Neuronal stem cell (in vitro differentiated cells): ENCODE results near the gene TPK1.
"Not testable (repeated sequence)": the region's sequence is repeated elsewhere in the genome, so short reads cannot be mapped to it uniquely, and the experiment has no call there.

Experiments
- DNase-seq: peaks from one replicate; pipeline ENCODE4 v3.0.0-alpha.2; 2013; ENCODE audit warnings: low spot score
- H2AFZ ChIP-seq: one replicate; pipeline ENCODE4 v1.6.1; 2013; ENCODE audit warnings: mild to moderate bottlenecking, low read length, inconsistent platforms
- H2AK5ac ChIP-seq: 2 replicates; pipeline ENCODE4 v1.6.1; 2013; ENCODE audit warnings: low read depth, mild to moderate bottlenecking, inconsistent platforms, low read length, moderate library complexity, mixed read lengths
- H2BK120ac ChIP-seq: 2 replicates; pipeline ENCODE4 v1.6.1; 2013; ENCODE audit warnings: low read depth, mild to moderate bottlenecking, inconsistent platforms, low read length, moderate library complexity, mixed read lengths
- H2BK12ac ChIP-seq: one replicate; pipeline ENCODE4 v1.6.1; 2013; ENCODE audit warnings: low read length, inconsistent platforms
- H2BK15ac ChIP-seq: 2 replicates; pipeline ENCODE4 v1.6.1; 2013; ENCODE audit warnings: mild to moderate bottlenecking, low read length, inconsistent platforms, mixed read lengths
- H2BK5ac ChIP-seq: one replicate; pipeline ENCODE4 v1.6.1; 2013; ENCODE audit warnings: inconsistent platforms, mild to moderate bottlenecking, low read length, moderate library complexity
- H3K14ac ChIP-seq: one replicate; pipeline ENCODE4 v1.6.1; 2013; ENCODE audit warnings: low read length, inconsistent platforms
- H3K18ac ChIP-seq: 2 replicates; pipeline ENCODE4 v1.6.1; 2013; ENCODE audit warnings: low read length, inconsistent platforms
- H3K23ac ChIP-seq: 2 replicates; pipeline ENCODE4 v1.6.1; 2013; ENCODE audit warnings: low read depth, mild to moderate bottlenecking, mixed read lengths, low read length, inconsistent platforms; ENCODE audit not compliant: poor library complexity
- H3K27ac ChIP-seq: replicated peaks from 3 replicates; pipeline ENCODE4 v1.5.1; 2013; ENCODE audit warnings: low read length, inconsistent platforms
- H3K27me3 ChIP-seq, 3 experiments: 2 replicates each; pipeline ENCODE4 v1.6.1; 2013; ENCODE audit warnings: low read length in 3 of 3, mild to moderate bottlenecking in 2 of 3, inconsistent platforms in 1 of 3, low read depth in 1 of 3, mixed read lengths in 1 of 3, moderate library complexity in 1 of 3; ENCODE audit not compliant: control insufficient read depth in 3 of 3, insufficient read depth in 3 of 3
- H3K36me3 ChIP-seq, 2 donors: replicated peaks in 1 of 2; 2 replicates each; pipeline ENCODE4 v1.6.1; 2013; ENCODE audit warnings: low read length in 2 of 2; ENCODE audit not compliant: control insufficient read depth in 2 of 2, insufficient read depth in 2 of 2
- H3K4ac ChIP-seq: 2 replicates; pipeline ENCODE4 v1.6.1; 2013; ENCODE audit warnings: inconsistent platforms, mild to moderate bottlenecking, low read length, moderate library complexity
- H3K4me1 ChIP-seq, 2 donors: 1 replicate in 1 of 2; 2 replicates in 1 of 2; pipeline ENCODE4 v1.6.1; 2013; ENCODE audit warnings: low read length in 2 of 2, low read depth in 1 of 2; ENCODE audit not compliant: control insufficient read depth in 2 of 2, insufficient read depth in 1 of 2
- H3K4me2 ChIP-seq: one replicate; pipeline ENCODE4 v1.6.1; 2013; ENCODE audit warnings: mild to moderate bottlenecking, low read length, inconsistent platforms; ENCODE audit not compliant: insufficient read depth, poor library complexity, severe bottlenecking
- H3K4me3 ChIP-seq, 2 donors: 2 replicates each; pipeline ENCODE4 v1.5.1; 2013; ENCODE audit warnings: low read length in 2 of 2, mild to moderate bottlenecking in 2 of 2, inconsistent platforms in 1 of 2, moderate library complexity in 1 of 2
- H3K79me1 ChIP-seq: one replicate; pipeline ENCODE4 v1.6.1; 2013; ENCODE audit warnings: low read depth, mild to moderate bottlenecking, inconsistent platforms, low read length, moderate library complexity
- H3K9ac ChIP-seq: one replicate; pipeline ENCODE4 v1.6.1; 2013; ENCODE audit warnings: mild to moderate bottlenecking, low read depth, low read length, inconsistent platforms; ENCODE audit not compliant: poor library complexity
- H3K9me3 ChIP-seq, 2 donors: replicated peaks in 1 of 2; 2 replicates each; pipeline versions ENCODE3 to v1.6.1; 2013; ENCODE audit warnings: low read length in 2 of 2, mild to moderate bottlenecking in 2 of 2, inconsistent platforms in 1 of 2, low read depth in 1 of 2, mixed read lengths in 1 of 2, moderate library complexity in 1 of 2; ENCODE audit not compliant: control insufficient read depth in 2 of 2, insufficient read depth in 1 of 2
- H4K8ac ChIP-seq: one replicate; pipeline ENCODE4 v1.6.1; 2013; ENCODE audit warnings: low read depth, mild to moderate bottlenecking, inconsistent platforms, low read length, moderate library complexity
- H4K91ac ChIP-seq: one replicate; pipeline ENCODE4 v1.6.1; 2013; ENCODE audit warnings: low read length, low read depth, mild to moderate bottlenecking, inconsistent platforms; ENCODE audit not compliant: poor library complexity
- WGBS, 2 donors: extraction: QIAGEN DNeasy Blood & Tissue Kit; methylation state at CpG; one replicate each; pipeline ENCODE4 v1.1.7; 2013; ENCODE audit warnings: missing lambda C conversion rate in 2 of 2, mixed read lengths in 1 of 2; ENCODE audit not compliant: insufficient read length in 2 of 2, insufficient replicate concordance in 1 of 2; ENCODE audit errors: extremely low coverage in 2 of 2; 5-methylcytosine and 5-hydroxymethylcytosine counted together

The TPK1 gene

GRCh38 chr7:144418931-144419330, 416.9 kb downstream of the TPK1 start:
- not testable (repeated sequence) for H3K4me3 ChIP-seq, H2AFZ ChIP-seq, H2BK12ac ChIP-seq, H2BK15ac ChIP-seq, H3K9ac ChIP-seq, H3K4me1 ChIP-seq, H3K4me2 ChIP-seq, H3K14ac ChIP-seq, H2AK5ac ChIP-seq, H2BK120ac ChIP-seq, DNase-seq, H3K23ac ChIP-seq, H3K9me3 ChIP-seq, H4K91ac ChIP-seq, H3K27me3 ChIP-seq, H2BK5ac ChIP-seq, H3K36me3 ChIP-seq, H3K79me1 ChIP-seq, H3K27ac ChIP-seq, H3K18ac ChIP-seq, H4K8ac ChIP-seq, H3K4ac ChIP-seq
- WGBS, 2 donors, result no CpG with 5 or more reads among the region's 4 CpGs

GRCh38 chr7:144416341-144416740, 419.5 kb downstream of the TPK1 start:
- Histone ChIP-seq H4K91ac (no peak overlapping the region), H3K36me3 (no peaks in the 10 kb centered on the region), H2BK5ac (no peak overlapping the region), H3K4me1 (no peaks in the 10 kb centered on the region), H3K23ac (no peak overlapping the region), H2BK12ac (no peak overlapping the region), H2BK15ac (no peak overlapping the region), H3K9me3 (no peaks in the 10 kb centered on the region), H3K4me2 (no peak overlapping the region), H3K18ac (no peak overlapping the region), H2AFZ (no peak overlapping the region), H3K9ac (no peak overlapping the region), H2BK120ac (no peak overlapping the region), H3K4ac (no peak overlapping the region), H3K4me3 (no peak overlapping the region), H3K14ac (no peak overlapping the region), H2AK5ac (no peak overlapping the region), H3K27ac (no peak overlapping the region), H4K8ac (no peak overlapping the region), H3K27me3 (no peaks in the 10 kb centered on the region), H3K79me1 (no peaks in the 10 kb centered on the region)
- DNase-seq, result no peak

DNA sequence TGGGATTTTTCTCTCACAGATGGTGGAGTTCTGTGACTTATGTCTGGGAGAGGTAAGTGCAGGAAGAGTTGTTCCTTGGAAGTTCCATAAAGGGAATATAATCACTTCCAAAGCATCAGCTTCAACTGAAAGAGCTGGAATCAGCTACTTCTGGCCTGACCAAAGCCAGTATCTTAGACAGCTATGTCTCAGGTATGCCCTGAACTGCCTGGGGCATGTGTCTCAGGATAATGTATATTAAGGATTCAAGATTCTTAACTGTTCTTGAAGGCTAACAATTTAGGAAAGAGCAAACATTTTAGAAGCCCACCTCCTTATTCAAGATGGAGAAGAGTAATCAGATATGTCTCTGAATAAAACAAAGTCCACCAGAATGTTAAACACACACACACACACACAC, 420.0 kb downstream of the TPK1 start:
- H2BK120ac ChIP-seq, result no peak overlapping the region
- H2AK5ac ChIP-seq, result no peak overlapping the region
- H3K4ac ChIP-seq, result no peak overlapping the region
- no peak overlapping the region for H3K9ac ChIP-seq
- no peak overlapping the region for H2BK15ac ChIP-seq
- no peak overlapping the region for H4K8ac ChIP-seq
- no peak overlapping the region for H3K23ac ChIP-seq
- H4K91ac ChIP-seq, result no peak overlapping the region
- no peak overlapping the region for H2AFZ ChIP-seq
- H3K27me3 ChIP-seq, result no peaks in the 10 kb centered on the region
- no peaks in the 10 kb centered on the region for H3K36me3 ChIP-seq
- H2BK12ac ChIP-seq, result no peak overlapping the region
- no peak overlapping the region for H2BK5ac ChIP-seq
- H3K79me1 ChIP-seq, result no peaks in the 10 kb centered on the region
- no peaks in the 10 kb centered on the region for H3K4me1 ChIP-seq
- no peak overlapping the region for H3K18ac ChIP-seq
- no peak overlapping the region for H3K14ac ChIP-seq
- no peaks in the 10 kb centered on the region for H3K9me3 ChIP-seq
- no peak overlapping the region for H3K27ac ChIP-seq
- H3K4me2 ChIP-seq, result no peak overlapping the region
- no peak for DNase-seq
- no peak overlapping the region for H3K4me3 ChIP-seq

GRCh38 chr7:144414815-144415214, 421.0 kb downstream of the TPK1 start:
- no peak overlapping the region for H3K23ac ChIP-seq
- no peak overlapping the region for H2AK5ac ChIP-seq
- H3K4me3 ChIP-seq, result no peak overlapping the region
- no peak overlapping the region for H3K27ac ChIP-seq
- H4K91ac ChIP-seq, result no peak overlapping the region
- no peak for DNase-seq
- no peak overlapping the region for H3K14ac ChIP-seq
- H3K79me1 ChIP-seq, result no peaks in the 10 kb centered on the region
- no peak overlapping the region for H2AFZ ChIP-seq
- H3K27me3 ChIP-seq, result no peaks in the 10 kb centered on the region
- H3K4me1 ChIP-seq, result no peaks in the 10 kb centered on the region
- H3K4ac ChIP-seq, result no peak overlapping the region
- no peak overlapping the region for H3K18ac ChIP-seq
- no peak overlapping the region for H2BK12ac ChIP-seq
- no peaks in the 10 kb centered on the region for H3K9me3 ChIP-seq
- H3K4me2 ChIP-seq, result no peak overlapping the region
- H2BK15ac ChIP-seq, result no peak overlapping the region
- no peak overlapping the region for H2BK120ac ChIP-seq
- H4K8ac ChIP-seq, result no peak overlapping the region
- no CpG with 5 or more reads among the region's 3 CpGs for WGBS, 2 donors
- H2BK5ac ChIP-seq, result no peak overlapping the region
- H3K9ac ChIP-seq, result no peak overlapping the region
- H3K36me3 ChIP-seq, result no peaks in the 10 kb centered on the region
